Panc1 (cell line): Measurements from ENCODE around the gene PIGC. TPM values are rescaled to one million over a fixed set of nuclear protein-coding genes. Genes with fewer than 3 reads are reported as not detected.

Experiments used
- ATAC-seq: fragments of 200-7000 bp; cut with Tn5 transposase; 2 replicates; pipeline ENCODE4 v1.9.1; 2020; ENCODE audit warnings: mild to moderate bottlenecking, moderate library complexity
- BruUV-seq: library from RNA; stranded (reverse); fragments of 400-500 nt; replicated peaks from 2 replicates; lab custom pipeline; 2021; lab: Mats Ljungman, UMichigan
- CTCF ChIA-PET: fragments of 300-600 bp; sonication (Branson Sonifier 250); formaldehyde crosslinking; loops from one replicate; lab custom pipeline; 2022; ENCODE audit warnings: antibody characterized with exemption; lab: Charles Lee
- POLR2A ChIA-PET: fragments of 300-600 bp; sonication (Branson Sonifier 250); formaldehyde crosslinking; loops from one replicate; lab custom pipeline; 2022; ENCODE audit warnings: antibody characterized with exemption; lab: Charles Lee
- DNase-seq: peaks from one replicate; pipeline ENCODE4 v3.0.0-alpha.2; 2010; ENCODE audit warnings: low read depth, low spot score
- H3K27ac ChIP-seq: 2 replicates; pipeline ENCODE4 v1.5.1; 2011; ENCODE audit warnings: mild to moderate bottlenecking, low read length, inconsistent platforms
- H3K27me3 ChIP-seq: fragments of 200-500 bp; sonication (Bioruptor generic); 2 replicates; pipeline ENCODE4 v1.6.0; 2014; ENCODE audit warnings: low read length, inconsistent platforms; ENCODE audit not compliant: control insufficient read depth, insufficient read depth
- H3K36me3 ChIP-seq: fragments of 200-500 bp; sonication (Bioruptor generic); 2 replicates; pipeline ENCODE4 v1.5.1; 2014; ENCODE audit warnings: inconsistent platforms, mild to moderate bottlenecking, low read length, moderate library complexity; ENCODE audit not compliant: control insufficient read depth, insufficient read depth
- H3K4me1 ChIP-seq: 2 replicates; pipeline ENCODE4 v1.5.1; 2011; ENCODE audit warnings: inconsistent platforms, mild to moderate bottlenecking, low read length, moderate library complexity; ENCODE audit not compliant: control insufficient read depth, insufficient read depth
- H3K4me3 ChIP-seq, 2 experiments: 2 replicates each; pipeline ENCODE4 v1.5.1; 2011 to 2012; ENCODE audit warnings: low read depth in 2 of 2, low read length in 2 of 2, mild to moderate bottlenecking in 2 of 2, inconsistent platforms in 1 of 2, moderate library complexity in 1 of 2
- H3K9me3 ChIP-seq: fragments of 200-500 bp; sonication (Bioruptor generic); 2 replicates; pipeline ENCODE4 v1.5.1; 2014; ENCODE audit warnings: low read depth, mild to moderate bottlenecking, inconsistent platforms, low read length, moderate library complexity; ENCODE audit not compliant: control insufficient read depth, insufficient read depth
- CTCF ChIP-seq: fragments of 450-650 bp; IDR thresholded peaks from 2 replicates; pipeline ENCODE4 v1.5.1; 2017; ENCODE audit warnings: mild to moderate bottlenecking
- POLR2AphosphoS5 ChIP-seq: IDR thresholded peaks from 2 replicates; pipeline ENCODE4 v1.6.1; 2012; ENCODE audit warnings: mild to moderate bottlenecking, low read depth, low read length, moderate library complexity
- REST ChIP-seq, 2 experiments: IDR thresholded peaks; 2 replicates each; pipeline ENCODE4 v1.6.1; 2011 to 2012; ENCODE audit warnings: low read depth in 2 of 2, control low read depth in 1 of 2, low read length in 1 of 2, mild to moderate bottlenecking in 1 of 2, moderate library complexity in 1 of 2; ENCODE audit not compliant: insufficient read depth in 1 of 2
- SIN3A ChIP-seq: IDR thresholded peaks from 2 replicates; pipeline ENCODE4 v1.6.1; 2012; ENCODE audit warnings: low read depth, mild to moderate bottlenecking, low read length, moderate library complexity, borderline replicate concordance; ENCODE audit not compliant: insufficient read depth
- TCF7L2 ChIP-seq: IDR thresholded peaks from 2 replicates; pipeline ENCODE4 v1.6.1; 2011; ENCODE audit warnings: mild to moderate bottlenecking, low read depth, low read length, inconsistent platforms
- in situ Hi-C: cut with HindIII; loops from 2 replicates; pipeline ENCODE4 v1.10.0; 2016; ENCODE audit warnings: low sequenced_read_pairs, low pct_unique_long_range_greater_than_20kb
- intact Hi-C: fragments of 100-400 bp; cut with micrococcal nuclease; formaldehyde crosslinking; loops from one replicate; pipeline ENCODE4 v1.10.0; 2022; ENCODE audit not compliant: unreplicated experiment
- total RNA-seq: library from RNA; stranded (reverse); gene quantifications from one replicate; pipeline ENCODE4 v1.2.1, GENCODE V29; 2021; ENCODE audit not compliant: unreplicated experiment

Gene PIGC
- total RNA-seq, 1 experiment from 2014 or later, result 23.6 TPM

- no peak for ATAC-seq
- Histone ChIP-seq H3K27me3 (no peaks in the 10 kb centered on the region; the same call in 1 of the 2 replicates), H3K27ac (no peak overlapping the region), H3K9me3 (no peaks in the 10 kb centered on the region), H3K4me3 (no peak overlapping the region), H3K36me3 (no peaks in the 10 kb centered on the region), H3K4me1 (no peaks in the 10 kb centered on the region)
- in situ Hi-C loops (no loop called here), intact Hi-C loops (no loop called here)
- ChIA-PET CTCF (interaction anchor here (0.6 kb wide), 1 partner anchor 19 kb away, joined by 3 read pairs; no protein-coding TSS in a partner anchor), POLR2A (no interaction called here)
- no peak for DNase-seq
- BruUV-seq, result no TSS peak
- TF ChIP-seq POLR2AphosphoS5, result no peak
- TF ChIP-seq TCF7L2, result no peak
- no peak for TF ChIP-seq CTCF
- no peak for TF ChIP-seq SIN3A
- no peak for TF ChIP-seq REST (IDR thresholded peaks at IDR 0.05; ENCODE audit: insufficient read depth in 1 of 2, low read depth in 2 of 2, low read length in 1 of 2)
Measured at GRCh38 chr1:172470149-172470548, 26.3 kb upstream of the PIGC start.

DNA sequence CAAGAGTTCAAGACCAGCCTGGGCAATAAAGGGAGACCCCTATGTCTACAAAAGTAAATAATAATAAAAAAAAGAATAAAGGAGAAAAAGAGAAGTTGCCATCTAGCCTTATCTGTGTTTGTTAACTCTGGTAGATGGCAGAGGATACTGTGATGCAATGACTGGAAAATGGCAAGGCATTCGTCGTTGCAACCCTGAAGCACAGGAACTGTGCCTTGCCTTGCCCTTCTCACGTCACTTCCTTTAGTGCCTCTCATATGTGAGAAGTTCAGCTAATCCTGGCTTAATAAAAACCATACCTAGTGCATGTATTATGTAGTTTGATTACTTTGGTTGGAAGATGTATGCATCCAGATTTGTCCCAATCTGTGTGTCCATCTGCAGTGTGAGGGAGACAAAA, 25.8 kb upstream of the PIGC start:
- ChIA-PET POLR2A (no interaction called here), CTCF (interaction anchor here (0.6 kb wide), 1 partner anchor 19 kb away, joined by 3 read pairs; no protein-coding TSS in a partner anchor)
- Histone ChIP-seq H3K9me3 (no peaks in the 10 kb centered on the region), H3K4me1 (no peaks in the 10 kb centered on the region), H3K36me3 (no peaks in the 10 kb centered on the region), H3K27ac (no peak overlapping the region), H3K4me3 (no peak overlapping the region), H3K27me3 (no peaks in the 10 kb centered on the region; the same call in 1 of the 2 replicates)
- intact Hi-C loops (no loop called here), in situ Hi-C loops (no loop called here)
- DNase-seq, result no peak
- no peak for ATAC-seq
- no TSS peak for BruUV-seq
- TF ChIP-seq POLR2AphosphoS5, result no peak
- TF ChIP-seq TCF7L2, result no peak
- TF ChIP-seq SIN3A, result no peak
- no peak for TF ChIP-seq CTCF
- TF ChIP-seq REST (IDR thresholded peaks at IDR 0.05; ENCODE audit: insufficient read depth in 1 of 2, low read depth in 2 of 2, low read length in 1 of 2), result no peak
